Activated CD4-positive, alpha-beta T cell treated with anti-CD3 and anti-CD28 coated beads, Interleukin-2, amount 10 ng/mL, durations not matched to agents 7 days and 5 days (primary cell): ENCODE measurements around the gene LUC7L2. TPM values are rescaled to one million over a fixed set of nuclear protein-coding genes. Genes with fewer than 3 reads are reported as not detected.
"Not testable (repeated sequence)": the region's sequence is repeated elsewhere in the genome, so short reads cannot be mapped to it uniquely, and the experiment has no call there.

Experiments used
- CTCF ChIA-PET: fragments of 350-600 bp; sonication (Branson Sonifier 250); formaldehyde crosslinking; loops from one replicate; lab custom pipeline; 2021; ENCODE audit warnings: antibody characterized with exemption; lab: Charles Lee
- POLR2A ChIA-PET: fragments of 350-600 bp; sonication (Branson Sonifier 250); formaldehyde crosslinking; loops from one replicate; lab custom pipeline; 2021; ENCODE audit warnings: antibody characterized with exemption; lab: Charles Lee
- DNase-seq: peaks from one replicate; pipeline ENCODE4 v3.0.0-alpha.2; 2020
- H3K27ac Mint-ChIP-seq: one replicate; pipeline ENCODE4 v1.8.0; 2021; ENCODE audit warnings: mild to moderate bottlenecking, moderate library complexity, mixed read lengths
- H3K27me3 Mint-ChIP-seq: one replicate; pipeline ENCODE4 v1.8.0; 2021; ENCODE audit warnings: mixed read lengths
- H3K36me3 Mint-ChIP-seq: one replicate; pipeline ENCODE4 v1.8.0; 2021; ENCODE audit warnings: low read depth, mixed read lengths
- H3K4me1 Mint-ChIP-seq: one replicate; pipeline ENCODE4 v1.8.0; 2021; ENCODE audit warnings: mixed read lengths
- H3K4me3 Mint-ChIP-seq: one replicate; pipeline ENCODE4 v1.8.0; 2021; ENCODE audit warnings: mild to moderate bottlenecking, moderate library complexity, mixed read lengths
- H3K9me3 Mint-ChIP-seq: one replicate; pipeline ENCODE4 v1.8.0; 2021; ENCODE audit warnings: mixed read lengths
- total RNA-seq, 2 experiments: library from RNA; stranded (reverse); gene quantifications; one replicate each; pipeline ENCODE4 v1.2.3, GENCODE V29; 2021

LUC7L2 gene, protein sequence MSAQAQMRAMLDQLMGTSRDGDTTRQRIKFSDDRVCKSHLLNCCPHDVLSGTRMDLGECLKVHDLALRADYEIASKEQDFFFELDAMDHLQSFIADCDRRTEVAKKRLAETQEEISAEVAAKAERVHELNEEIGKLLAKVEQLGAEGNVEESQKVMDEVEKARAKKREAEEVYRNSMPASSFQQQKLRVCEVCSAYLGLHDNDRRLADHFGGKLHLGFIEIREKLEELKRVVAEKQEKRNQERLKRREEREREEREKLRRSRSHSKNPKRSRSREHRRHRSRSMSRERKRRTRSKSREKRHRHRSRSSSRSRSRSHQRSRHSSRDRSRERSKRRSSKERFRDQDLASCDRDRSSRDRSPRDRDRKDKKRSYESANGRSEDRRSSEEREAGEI
- total RNA-seq, result 100 to 1,000 TPM; 121 to 130 TPM

GRCh38 chr7:139359366-139360209 is at the start of gene LUC7L2:
Gene LUC7L2, plus strand, starts transcription at chr7:139359894. Its CDS starts 368 bp downstream, at chr7:139360262.
- Mint-ChIP-seq H3K4me1 (peaks cover 46% of the 10 kb centered on the region), H3K27me3 (no peaks in the 10 kb centered on the region), H3K27ac (peak within 1 kb of the TSS; percentile 100), H3K36me3 (peaks cover 25% of the 10 kb centered on the region), H3K4me3 (peak within 1 kb of the TSS; percentile 99), H3K9me3 (no peaks in the 10 kb centered on the region)
- peak; percentile 100 for DNase-seq
- CTCF ChIA-PET, result interaction anchor here (0.7 to 1.7 kb wide), 4 partner anchors 10 to 19 kb away, joined by 3 to 5 read pairs (median 4); no protein-coding TSS in a partner anchor
- POLR2A ChIA-PET, result interaction anchor here (0.5 to 0.6 kb wide), 3 partner anchors 19 to 805 kb away, joined by 3 to 8 read pairs (median 3); no protein-coding TSS in a partner anchor

- no peaks in the 10 kb centered on the region for H3K36me3 Mint-ChIP-seq
- H3K27me3 Mint-ChIP-seq, result no peaks in the 10 kb centered on the region
- no peaks in the 10 kb centered on the region for H3K4me1 Mint-ChIP-seq
- H3K4me3 Mint-ChIP-seq, result no peak overlapping the region
- DNase-seq, result no peak
- H3K27ac Mint-ChIP-seq, result no peak overlapping the region
- ChIA-PET CTCF (no interaction called here), POLR2A (no interaction called here)
- no peaks in the 10 kb centered on the region for H3K9me3 Mint-ChIP-seq
Measured at GRCh38 chr7:139317939-139318505, 41.7 kb upstream of the LUC7L2 start.

DNA sequence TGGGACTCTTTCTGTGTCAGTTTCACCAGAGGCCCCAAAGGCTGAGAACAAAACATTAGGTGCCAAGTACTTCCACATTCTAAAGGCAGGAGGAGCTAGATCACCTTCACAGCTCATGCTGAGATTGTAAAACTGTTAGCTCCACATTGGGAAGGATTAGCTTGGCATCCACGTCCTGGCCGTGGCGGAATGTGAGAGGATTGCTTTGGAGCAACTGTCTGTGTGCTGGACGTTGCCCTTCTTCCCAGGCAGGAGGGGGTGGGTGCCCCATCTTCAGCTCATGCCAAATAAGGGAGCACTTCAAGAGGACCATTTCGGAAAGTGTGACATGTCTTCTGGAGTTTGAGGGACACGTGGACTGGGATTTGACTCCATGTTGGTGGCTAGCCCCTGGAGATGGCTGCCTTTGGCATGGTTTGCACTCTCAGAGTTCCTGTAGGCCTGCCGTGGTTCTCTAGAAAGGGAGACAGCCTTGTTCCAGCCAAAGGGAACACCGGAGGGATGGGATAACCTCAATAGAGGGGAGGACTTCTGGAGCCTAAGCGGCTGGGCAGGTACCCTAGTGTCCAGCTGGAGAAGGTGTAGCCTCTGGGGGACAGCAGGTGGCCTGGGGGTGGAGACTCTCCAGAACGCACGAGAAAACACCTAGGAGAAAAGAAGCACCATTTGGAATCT is 38.5 kb upstream of the LUC7L2 start:
- ChIA-PET POLR2A (no interaction called here), CTCF (no interaction called here)
- DNase-seq, result no peak
- H3K4me3 Mint-ChIP-seq, result no peak overlapping the region
- H3K27me3 Mint-ChIP-seq, result no peaks in the 10 kb centered on the region
- no peaks in the 10 kb centered on the region for H3K9me3 Mint-ChIP-seq
- no peaks in the 10 kb centered on the region for H3K4me1 Mint-ChIP-seq
- no peak overlapping the region for H3K27ac Mint-ChIP-seq
- H3K36me3 Mint-ChIP-seq, result no peaks in the 10 kb centered on the region

DNA sequence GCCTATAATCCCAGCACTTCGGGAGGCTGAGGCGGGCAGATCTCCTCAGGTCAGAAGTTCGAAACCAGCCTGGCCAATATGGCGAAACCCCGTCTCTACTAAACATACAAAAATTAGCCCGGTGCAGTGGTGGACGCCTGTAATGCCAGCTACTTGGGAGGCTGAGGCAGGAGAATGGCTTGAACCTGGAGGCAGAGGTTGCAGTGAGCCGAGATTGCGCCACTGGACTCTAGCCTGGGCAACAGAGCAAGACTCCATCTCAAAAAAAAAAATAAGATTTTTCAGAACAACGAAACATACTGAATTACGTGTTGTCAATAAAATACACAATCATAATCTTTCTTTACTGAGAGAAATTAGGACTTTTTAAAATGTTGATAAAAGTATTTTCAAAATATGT is 35.0 kb upstream of the LUC7L2 start:
- POLR2A ChIA-PET, H3K4me1 Mint-ChIP-seq, CTCF ChIA-PET, H3K27me3 Mint-ChIP-seq, DNase-seq, H3K27ac Mint-ChIP-seq, H3K4me3 Mint-ChIP-seq, H3K9me3 Mint-ChIP-seq, H3K36me3 Mint-ChIP-seq: not testable (repeated sequence)

DNA sequence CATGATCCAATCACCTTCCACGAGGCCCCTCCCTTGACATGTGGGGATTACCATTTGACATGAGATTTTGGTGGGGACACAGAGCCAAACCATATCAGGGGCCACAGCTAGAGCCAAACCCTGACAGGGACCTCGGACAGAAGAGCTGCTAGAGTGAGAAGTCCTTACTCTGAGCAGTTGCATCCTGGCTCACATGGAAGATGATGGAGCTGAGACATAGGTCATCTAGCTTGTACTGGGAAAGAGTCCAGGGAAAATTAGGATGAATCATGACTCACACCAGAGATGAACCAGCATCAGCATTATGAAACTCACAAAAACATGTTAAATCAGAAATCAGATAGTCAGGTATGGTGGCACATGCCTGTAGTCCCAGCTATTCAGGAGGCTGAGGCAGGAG is 31.3 kb upstream of the LUC7L2 start:
- no peak for DNase-seq
- ChIA-PET POLR2A (no interaction called here), CTCF (interaction anchor here (0.6 to 1.5 kb wide), 2 partner anchors 11 to 754 kb away, joined by 4 to 10 read pairs; no protein-coding TSS in a partner anchor)
- no peak overlapping the region for H3K27ac Mint-ChIP-seq
- no peaks in the 10 kb centered on the region for H3K27me3 Mint-ChIP-seq
- no peak overlapping the region for H3K4me3 Mint-ChIP-seq
- peaks cover 4% of the 10 kb centered on the region for H3K9me3 Mint-ChIP-seq
- peaks cover 13% of the 10 kb centered on the region for H3K4me1 Mint-ChIP-seq
- H3K36me3 Mint-ChIP-seq, result no peaks in the 10 kb centered on the region

- ChIA-PET POLR2A (no interaction called here), CTCF (interaction anchor here (3.1 kb wide), 1 partner anchor 11 kb away, joined by 18 read pairs; the partner anchor contains the start of gene FMC1)
- no peaks in the 10 kb centered on the region for H3K27me3 Mint-ChIP-seq
Measured at GRCh38 chr7:139329119-139329518, 30.6 kb upstream of the LUC7L2 start.

GRCh38 chr7:139330333-139331030 is 29.2 kb upstream of the LUC7L2 start:
- H3K27ac Mint-ChIP-seq, result no peak overlapping the region
- H3K4me1 Mint-ChIP-seq, result peaks cover 13% of the 10 kb centered on the region
- ChIA-PET POLR2A (no interaction called here), CTCF (interaction anchor here (0.8 to 3.1 kb wide), 2 partner anchors 9 to 25 kb away, joined by 4 to 18 read pairs; partner anchors contain the start of gene FMC1)
- DNase-seq, result no peak
- peaks cover 4% of the 10 kb centered on the region for H3K9me3 Mint-ChIP-seq
- H3K4me3 Mint-ChIP-seq, result no peak overlapping the region
- no peaks in the 10 kb centered on the region for H3K36me3 Mint-ChIP-seq
- H3K27me3 Mint-ChIP-seq, result no peaks in the 10 kb centered on the region

More at GRCh38 chr7:139329119-139329518, 30.6 kb upstream of the LUC7L2 start:
- Mint-ChIP-seq H3K4me1 (peaks cover 13% of the 10 kb centered on the region), H3K4me3 (no peak overlapping the region), H3K27ac (no peak overlapping the region), H3K9me3 (peaks cover 4% of the 10 kb centered on the region), H3K36me3 (no peaks in the 10 kb centered on the region)
- no peak for DNase-seq

DNA sequence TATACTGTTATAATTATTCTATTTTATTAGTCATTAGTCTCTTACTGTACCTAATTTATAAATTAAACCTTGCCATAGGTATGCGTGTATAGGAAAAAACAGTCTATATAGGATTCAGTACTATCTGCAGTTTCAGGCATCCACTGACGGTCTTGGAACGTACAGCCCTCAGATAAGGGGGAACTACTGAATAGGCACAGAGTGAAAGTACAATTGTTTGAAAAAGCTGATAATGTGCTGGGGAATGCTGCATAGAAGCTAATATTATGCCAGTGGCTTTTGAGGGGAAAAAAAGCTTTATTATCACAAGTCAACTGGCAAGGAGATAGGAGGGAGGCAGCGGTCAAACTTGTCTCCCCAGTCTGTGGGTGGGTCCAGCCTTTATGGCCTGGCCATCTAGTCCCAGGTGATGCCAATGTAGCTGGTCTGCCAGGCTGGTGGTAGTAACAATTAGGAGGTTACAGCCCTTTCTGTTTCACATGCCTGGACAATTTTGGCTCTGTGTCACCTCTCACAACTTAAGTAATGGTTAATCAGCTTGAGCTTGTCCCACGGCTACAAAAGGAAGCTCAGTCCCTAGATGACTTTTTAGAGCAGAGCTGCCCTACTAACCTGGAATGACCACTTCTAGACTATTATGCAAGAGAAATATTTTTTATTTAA is 26.9 kb upstream of the LUC7L2 start:
- CTCF ChIA-PET, result interaction anchor here (0.6 kb wide), 1 partner anchor 250 kb away, joined by 3 read pairs; no protein-coding TSS in a partner anchor
- H3K27me3 Mint-ChIP-seq, result no peaks in the 10 kb centered on the region
- POLR2A ChIA-PET, result interaction anchor here (0.6 kb wide), 1 partner anchor 181 kb away, joined by 3 read pairs; no protein-coding TSS in a partner anchor
- no peaks in the 10 kb centered on the region for H3K36me3 Mint-ChIP-seq
- H3K27ac Mint-ChIP-seq, result no peak overlapping the region
- no peak overlapping the region for H3K4me3 Mint-ChIP-seq
- peaks cover 13% of the 10 kb centered on the region for H3K4me1 Mint-ChIP-seq
- peaks cover 4% of the 10 kb centered on the region for H3K9me3 Mint-ChIP-seq
- no peak for DNase-seq

DNA sequence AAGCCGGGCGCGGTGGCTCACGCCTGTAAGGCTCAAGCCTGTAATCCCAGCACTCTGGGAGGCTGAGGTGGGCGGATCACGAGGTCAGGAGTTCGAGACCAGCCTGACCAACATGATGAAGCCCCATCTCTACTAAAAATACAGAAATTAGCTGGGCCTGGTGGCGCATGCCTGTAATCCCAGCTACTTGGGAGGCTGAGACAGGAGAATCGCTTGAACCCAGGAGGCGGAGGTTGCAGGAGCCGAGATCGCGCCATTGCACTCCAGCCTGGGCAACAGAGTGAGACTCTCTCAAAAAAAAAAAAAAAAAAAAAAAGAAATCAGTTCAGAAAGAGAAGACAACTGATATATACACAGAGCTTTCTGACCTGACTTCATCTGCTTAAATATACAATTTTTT is 26.3 kb upstream of the LUC7L2 start:
- POLR2A ChIA-PET, H3K27ac Mint-ChIP-seq, H3K9me3 Mint-ChIP-seq, H3K4me3 Mint-ChIP-seq, H3K27me3 Mint-ChIP-seq, H3K36me3 Mint-ChIP-seq, DNase-seq: not testable (repeated sequence)
- peaks cover 13% of the 10 kb centered on the region for H3K4me1 Mint-ChIP-seq
- CTCF ChIA-PET, result interaction anchor here (1.0 kb wide), 1 partner anchor 97 kb away, joined by 3 read pairs; no protein-coding TSS in a partner anchor

DNA sequence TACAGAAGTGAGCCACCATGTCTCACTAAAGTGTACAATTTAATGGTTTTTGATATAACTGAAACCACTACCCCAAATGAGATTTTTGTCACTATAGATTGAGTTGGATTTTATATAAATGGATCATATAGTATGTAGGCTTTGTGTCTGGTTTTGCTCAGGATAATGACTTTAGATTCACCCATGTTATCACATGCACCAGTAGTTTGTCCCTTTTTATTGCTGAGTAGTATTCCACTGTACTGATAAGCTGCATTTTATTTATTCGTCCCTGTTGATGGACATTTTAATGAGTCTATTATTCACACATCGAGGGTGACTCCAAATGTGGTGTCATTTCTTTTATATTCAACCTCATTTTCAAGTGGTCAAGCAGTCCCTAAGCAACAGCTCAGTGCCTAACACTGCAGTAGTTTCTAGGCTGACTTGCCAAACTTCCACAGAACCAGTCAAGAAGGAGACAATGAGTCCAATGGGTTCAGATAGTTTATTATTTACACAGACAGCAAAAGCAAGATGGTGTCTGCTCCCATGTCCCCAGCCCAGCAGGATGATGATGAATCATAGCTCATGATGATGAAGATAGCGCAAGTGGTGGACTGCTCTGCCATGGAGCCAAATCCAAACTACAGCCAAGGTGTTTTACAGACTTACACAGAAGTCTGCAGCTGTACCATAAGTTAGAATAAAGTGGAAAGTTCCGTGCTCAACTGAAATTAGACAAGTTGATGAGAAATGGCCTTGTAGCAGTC is 25.1 kb upstream of the LUC7L2 start:
- ChIA-PET CTCF (interaction anchor here (1.0 kb wide), 1 partner anchor 99 kb away, joined by 3 read pairs; no protein-coding TSS in a partner anchor), POLR2A (interaction anchor here (1.0 kb wide), 1 partner anchor 43 kb away, joined by 3 read pairs; no protein-coding TSS in a partner anchor)
- Mint-ChIP-seq H3K36me3 (peaks cover 6% of the 10 kb centered on the region), H3K27ac (no peak overlapping the region), H3K27me3 (no peaks in the 10 kb centered on the region), H3K4me1 (peaks cover 18% of the 10 kb centered on the region), H3K9me3 (peaks cover 8% of the 10 kb centered on the region), H3K4me3 (no peak overlapping the region)
- DNase-seq, result no peak
